Measurements from ENCODE around the gene ADPRS.

The ADPRS gene

GRCh38 chr1:36088577-36089392 is at the start of gene ADPRS:
Gene ADPRS (plus strand): TSS chr1:36088892. CDS start chr1:36088905, 13 bp downstream.
- DNase-seq = peak; percentile 86
- H3K36me3 ChIP-seq = peaks cover 36% of the 10 kb centered on the region
- peak within 1 kb of the TSS; percentile 69 for H3K4me3 ChIP-seq (ENCODE audit: low read depth, low read length)
- no peaks in the 10 kb centered on the region for H3K9me3 ChIP-seq (ENCODE audit: severe bottlenecking)
- H3K27ac ChIP-seq = peak within 1 kb of the TSS; percentile 69
- no peaks in the 10 kb centered on the region for H3K27me3 ChIP-seq (ENCODE audit: insufficient read depth, low read depth, severe bottlenecking)
- TF ChIP-seq, protein P1, sequence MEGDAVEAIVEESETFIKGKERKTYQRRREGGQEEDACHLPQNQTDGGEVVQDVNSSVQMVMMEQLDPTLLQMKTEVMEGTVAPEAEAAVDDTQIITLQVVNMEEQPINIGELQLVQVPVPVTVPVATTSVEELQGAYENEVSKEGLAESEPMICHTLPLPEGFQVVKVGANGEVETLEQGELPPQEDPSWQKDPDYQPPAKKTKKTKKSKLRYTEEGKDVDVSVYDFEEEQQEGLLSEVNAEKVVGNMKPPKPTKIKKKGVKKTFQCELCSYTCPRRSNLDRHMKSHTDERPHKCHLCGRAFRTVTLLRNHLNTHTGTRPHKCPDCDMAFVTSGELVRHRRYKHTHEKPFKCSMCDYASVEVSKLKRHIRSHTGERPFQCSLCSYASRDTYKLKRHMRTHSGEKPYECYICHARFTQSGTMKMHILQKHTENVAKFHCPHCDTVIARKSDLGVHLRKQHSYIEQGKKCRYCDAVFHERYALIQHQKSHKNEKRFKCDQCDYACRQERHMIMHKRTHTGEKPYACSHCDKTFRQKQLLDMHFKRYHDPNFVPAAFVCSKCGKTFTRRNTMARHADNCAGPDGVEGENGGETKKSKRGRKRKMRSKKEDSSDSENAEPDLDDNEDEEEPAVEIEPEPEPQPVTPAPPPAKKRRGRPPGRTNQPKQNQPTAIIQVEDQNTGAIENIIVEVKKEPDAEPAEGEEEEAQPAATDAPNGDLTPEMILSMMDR (IDR thresholded peaks at IDR 0.05; ENCODE audit: low read depth, low read length) = peak; percentile 94

DNA sequence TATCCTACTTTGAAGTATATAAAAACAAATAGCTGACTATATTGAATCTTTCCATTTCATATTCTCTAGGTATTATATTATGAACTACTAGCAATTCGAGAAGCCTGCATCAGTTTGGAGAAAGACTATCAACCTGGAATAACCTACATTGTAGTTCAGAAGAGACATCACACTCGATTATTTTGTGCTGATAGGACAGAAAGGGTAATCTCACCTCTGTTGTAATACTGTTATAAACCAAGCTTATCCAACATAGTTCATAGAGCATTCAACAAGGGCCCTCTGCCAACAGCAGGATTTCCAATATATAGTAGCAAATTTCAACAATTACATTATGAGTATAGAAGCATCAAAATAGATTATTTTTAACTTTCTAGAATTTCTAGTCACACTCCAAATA is 48.5 kb upstream of the ADPRS start:
- H3K36me3 ChIP-seq = peaks cover 44% of the 10 kb centered on the region
- no peaks in the 10 kb centered on the region for H3K9me3 ChIP-seq (ENCODE audit: severe bottlenecking)
- no peaks in the 10 kb centered on the region for H3K27me3 ChIP-seq (ENCODE audit: insufficient read depth, low read depth, severe bottlenecking)
- no peak for DNase-seq
- no peak overlapping the region for H3K4me3 ChIP-seq (ENCODE audit: low read depth, low read length)
- H3K27ac ChIP-seq = no peak overlapping the region
- TF ChIP-seq, protein P1 (IDR thresholded peaks at IDR 0.05; ENCODE audit: low read depth, low read length) = no peak

DNA sequence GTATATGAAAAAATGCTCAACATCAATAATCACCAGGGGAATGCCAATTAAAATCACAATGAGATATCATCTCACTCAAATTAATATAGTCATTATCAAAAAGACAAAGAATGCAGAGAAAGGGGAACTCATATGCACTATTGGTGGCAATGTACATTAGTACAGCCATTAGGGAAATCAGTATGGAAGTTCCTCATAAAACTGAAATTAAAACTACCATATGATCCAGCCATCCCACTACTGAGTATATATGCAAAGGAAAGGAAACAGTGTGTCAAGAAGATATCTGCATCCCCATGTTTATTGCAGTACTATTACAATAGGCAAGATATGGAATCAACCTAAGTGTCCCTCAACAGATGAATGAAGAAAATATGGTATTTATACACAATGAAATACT is 36.9 kb upstream of the ADPRS start:
- DNase-seq = no peak
- H3K27ac ChIP-seq = no peak overlapping the region
- H3K36me3 ChIP-seq = peaks cover 12% of the 10 kb centered on the region
- H3K4me3 ChIP-seq (ENCODE audit: low read depth, low read length) = no peak overlapping the region
- no peaks in the 10 kb centered on the region for H3K27me3 ChIP-seq (ENCODE audit: insufficient read depth, low read depth, severe bottlenecking)
- TF ChIP-seq, protein P1 (IDR thresholded peaks at IDR 0.05; ENCODE audit: low read depth, low read length) = no peak
- no peaks in the 10 kb centered on the region for H3K9me3 ChIP-seq (ENCODE audit: severe bottlenecking)

- TF ChIP-seq, protein P1 (IDR thresholded peaks at IDR 0.05; ENCODE audit: low read depth, low read length) = no peak
- DNase-seq = no peak
- H3K36me3 ChIP-seq = peaks cover 3% of the 10 kb centered on the region
- H3K27ac ChIP-seq = no peak overlapping the region
- no peaks in the 10 kb centered on the region for H3K9me3 ChIP-seq (ENCODE audit: severe bottlenecking)
- H3K27me3 ChIP-seq (ENCODE audit: insufficient read depth, low read depth, severe bottlenecking) = no peaks in the 10 kb centered on the region
- no peak overlapping the region for H3K4me3 ChIP-seq (ENCODE audit: low read depth, low read length)
Measured at GRCh38 chr1:36053978-36054377, 34.7 kb upstream of the ADPRS start.

GRCh38 chr1:36055706-36056105 is 33.0 kb upstream of the ADPRS start:
- Histone ChIP-seq H3K27ac (no peak overlapping the region), H3K9me3 (ENCODE audit: severe bottlenecking) (no peaks in the 10 kb centered on the region), H3K36me3 (peaks cover 3% of the 10 kb centered on the region; the same call in 1 of the 2 replicates), H3K27me3 (ENCODE audit: insufficient read depth, low read depth, severe bottlenecking) (no peaks in the 10 kb centered on the region), H3K4me3 (ENCODE audit: low read depth, low read length) (no peak overlapping the region)
- TF ChIP-seq, protein P1 (IDR thresholded peaks at IDR 0.05; ENCODE audit: low read depth, low read length) = no peak
- no peak for DNase-seq
